ENCODE data around the gene HAS3. TPM values are rescaled to one million over a fixed set of nuclear protein-coding genes. Genes with fewer than 3 reads are reported as not detected.

HAS3 gene
- total RNA-seq, 1 experiment from 2014 or later: 92.5 TPM

- H3K4me2 ChIP-seq (ENCODE audit: low read length): no peak overlapping the region
- ChIA-PET POLR2A (ENCODE audit: unreplicated experiment) (no interaction called here), CTCF (no interaction called here)
- H3K9ac ChIP-seq (ENCODE audit: low read length): no peak overlapping the region
- ATAC-seq (no peak), DNase-seq (no peak)
- intact Hi-C loops (cut with micrococcal nuclease): no loop called here
- H3K79me2 ChIP-seq (ENCODE audit: low read length): 0 out of 2 replicates have a peak, but pooled peaks cover 4% of the 10 kb centered on the region
- no peaks in the 10 kb centered on the region for H3K27me3 ChIP-seq (ENCODE audit: low read length)
- no peak overlapping the region for H2AFZ ChIP-seq (ENCODE audit: low read length)
- H3K9me2 ChIP-seq (replicated peaks; ENCODE audit: low read length): no peaks in the 10 kb centered on the region
- H3K36me3 ChIP-seq (ENCODE audit: low read depth, low read length): peaks cover 43% of the 10 kb centered on the region
- no peak overlapping the region for H3K4me3 ChIP-seq (ENCODE audit: low read length)
- peaks cover 8% of the 10 kb centered on the region; the same call in 1 of the 2 replicates for H4K20me1 ChIP-seq (ENCODE audit: low read length)
- no peak for TF ChIP-seq CTCF (conservative IDR thresholded peaks at IDR 0.05; ENCODE audit: low read depth, low read length)
- no peak for TF ChIP-seq EZH2 (IDR thresholded peaks at IDR 0.05; ENCODE audit: low read length, unreplicated experiment)
- TF ChIP-seq EZH2phosphoT487 (IDR thresholded peaks at IDR 0.05; ENCODE audit: borderline replicate concordance, low read length): no peak
- peaks cover 10% of the 10 kb centered on the region for H3F3A ChIP-seq (ENCODE audit: low read length, unreplicated experiment)
- BruUV-seq (replicated peaks): no TSS peak
- no peak overlapping the region for H3K27ac ChIP-seq (ENCODE audit: low read length)
- peaks cover 4% of the 10 kb centered on the region; the same call in 1 of the 2 replicates for H3K4me1 ChIP-seq (ENCODE audit: insufficient read depth, low read length)
- no peaks in the 10 kb centered on the region for H3K9me3 ChIP-seq (ENCODE audit: low read length)
Measured at GRCh38 chr16:69116906-69117305, 11.5 kb downstream of the HAS3 start.

- Histone ChIP-seq H3K4me1 (ENCODE audit: insufficient read depth, low read length) (no peaks in the 10 kb centered on the region), H3K9ac (ENCODE audit: low read length) (no peak overlapping the region), H3F3A (ENCODE audit: low read length, unreplicated experiment) (peaks cover 10% of the 10 kb centered on the region), H3K79me2 (ENCODE audit: low read length) (peaks cover 7% of the 10 kb centered on the region; the same call in 1 of the 2 replicates), H3K9me2 (replicated peaks; ENCODE audit: low read length) (no peaks in the 10 kb centered on the region), H3K27ac (ENCODE audit: low read length) (no peak overlapping the region), H3K9me3 (ENCODE audit: low read length) (no peaks in the 10 kb centered on the region), H3K27me3 (ENCODE audit: low read length) (no peaks in the 10 kb centered on the region), H4K20me1 (ENCODE audit: low read length) (0 out of 2 replicates have a peak, but pooled peaks cover 5% of the 10 kb centered on the region), H3K4me2 (ENCODE audit: low read length) (no peak overlapping the region), H3K4me3 (ENCODE audit: low read length) (no peak overlapping the region), H3K36me3 (ENCODE audit: low read depth, low read length) (peaks cover 29% of the 10 kb centered on the region), H2AFZ (ENCODE audit: low read length) (no peak overlapping the region)
- intact Hi-C loops (cut with micrococcal nuclease): no loop called here
- DNase-seq: no peak
- ChIA-PET POLR2A (ENCODE audit: unreplicated experiment) (no interaction called here), CTCF (interaction anchor here (1.0 kb wide), 1 partner anchor 215 kb away, joined by 4 read pairs; no protein-coding TSS in a partner anchor)
- BruUV-seq (replicated peaks): no TSS peak
- no peak; the same call in 1 of the 2 replicates for ATAC-seq
- TF ChIP-seq EZH2 (IDR thresholded peaks at IDR 0.05; ENCODE audit: low read length, unreplicated experiment) (no peak), EZH2phosphoT487 (IDR thresholded peaks at IDR 0.05; ENCODE audit: borderline replicate concordance, low read length) (no peak), CTCF (conservative IDR thresholded peaks at IDR 0.05; ENCODE audit: low read depth, low read length) (no peak)
Measured at GRCh38 chr16:69118468-69118867, 13.0 kb downstream of the HAS3 start.

- no TSS peak for BruUV-seq (replicated peaks)
- Histone ChIP-seq H3K27me3 (ENCODE audit: low read length) (no peaks in the 10 kb centered on the region), H3K9me2 (replicated peaks; ENCODE audit: low read length) (no peaks in the 10 kb centered on the region), H3K4me2 (ENCODE audit: low read length) (no peak overlapping the region), H3F3A (ENCODE audit: low read length, unreplicated experiment) (peaks cover 10% of the 10 kb centered on the region), H3K9ac (ENCODE audit: low read length) (no peak overlapping the region), H2AFZ (ENCODE audit: low read length) (no peak overlapping the region), H3K79me2 (ENCODE audit: low read length) (peaks cover 11% of the 10 kb centered on the region; the same call in 1 of the 2 replicates), H3K4me1 (ENCODE audit: insufficient read depth, low read length) (no peaks in the 10 kb centered on the region), H3K27ac (ENCODE audit: low read length) (no peak overlapping the region), H3K9me3 (ENCODE audit: low read length) (no peaks in the 10 kb centered on the region), H3K4me3 (ENCODE audit: low read length) (no peak overlapping the region), H3K36me3 (ENCODE audit: low read depth, low read length) (peaks cover 24% of the 10 kb centered on the region), H4K20me1 (ENCODE audit: low read length) (no peaks in the 10 kb centered on the region)
- DNase-seq: no peak
- ChIA-PET CTCF (interaction anchor here (1.0 kb wide), 1 partner anchor 216 kb away, joined by 4 read pairs; no protein-coding TSS in a partner anchor), POLR2A (ENCODE audit: unreplicated experiment) (no interaction called here)
- TF ChIP-seq EZH2phosphoT487 (IDR thresholded peaks at IDR 0.05; ENCODE audit: borderline replicate concordance, low read length): no peak
- TF ChIP-seq EZH2 (IDR thresholded peaks at IDR 0.05; ENCODE audit: low read length, unreplicated experiment): no peak
- no peak for TF ChIP-seq CTCF (conservative IDR thresholded peaks at IDR 0.05; ENCODE audit: low read depth, low read length)
- peak; percentile 5 for ATAC-seq
- intact Hi-C loops (cut with micrococcal nuclease): no loop called here
Measured at GRCh38 chr16:69118994-69119393, 13.5 kb downstream of the HAS3 start.

Data from PC-3 (cell line).